PC-9 (cell line): Measurements from ENCODE around the gene ZMYND15.

Experiments used
- CTCF ChIP-seq: fragments of 200-600 bp; sonication (generic); conservative IDR thresholded peaks from 2 replicates; pipeline ENCODE4 v1.6.1; 2017; ENCODE audit warnings: mixed run types, antibody characterized with exemption, mild to moderate bottlenecking, moderate library complexity
- EZH2 ChIP-seq: fragments of 200-600 bp; sonication (generic); IDR thresholded peaks from 2 replicates; pipeline ENCODE4 v1.8.0; 2017; ENCODE audit warnings: antibody characterized with exemption, low read depth

GRCh38 chr17:4764595-4764994, 25.0 kb downstream of the ZMYND15 start:
- no peak for TF ChIP-seq CTCF
- no peak for TF ChIP-seq EZH2
